HG03432 (cell line): ENCODE results near the gene TRIM15.

Experiments used
- ATAC-seq: cut with Tn5 transposase; IDR thresholded peaks from one replicate; pipeline ENCODE4 v1.9.1; 2021; ENCODE audit warnings: mild to moderate bottlenecking, moderate library complexity; ENCODE audit not compliant: unreplicated experiment

Gene TRIM15

DNA sequence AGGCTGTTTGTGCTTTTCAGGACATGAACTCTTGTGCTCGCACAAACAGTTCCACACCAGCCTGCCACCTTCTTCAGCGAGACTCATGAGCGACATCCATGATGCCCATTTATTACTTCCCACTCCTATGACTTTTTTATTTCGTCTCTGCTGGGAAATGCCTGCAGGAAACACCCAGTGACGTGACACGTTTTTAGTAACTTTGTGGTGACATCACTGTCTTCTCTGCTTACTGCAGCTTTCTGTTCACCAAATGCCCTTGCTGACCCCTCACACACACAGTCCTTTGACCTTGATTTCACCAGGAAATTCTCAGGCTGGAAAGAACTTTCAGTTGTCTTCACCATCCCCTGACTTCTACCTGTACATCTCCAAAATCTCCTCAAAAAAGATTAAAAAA lies 18.5 kb upstream of the TRIM15 start:
- no peak for ATAC-seq

DNA sequence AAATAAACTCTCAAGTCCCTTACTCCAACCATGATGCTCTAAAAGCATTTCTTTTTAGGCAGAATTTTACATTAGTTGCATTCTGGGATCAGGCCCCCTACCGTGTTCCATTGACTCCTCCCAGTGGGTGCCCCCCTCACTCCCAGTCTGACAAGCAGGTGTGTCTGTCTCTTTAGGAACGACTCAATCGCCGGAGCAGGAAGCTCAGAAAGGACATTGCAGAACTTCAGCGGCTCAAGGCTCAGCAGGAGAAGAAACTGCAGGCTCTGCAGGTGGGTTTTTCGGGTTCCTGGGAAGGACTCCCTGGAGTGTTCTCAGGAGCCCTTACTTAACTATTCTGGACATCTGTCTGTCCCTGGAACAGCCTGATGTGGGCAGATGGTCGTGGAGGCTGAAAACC lies 17.5 kb upstream of the TRIM15 start:
- no peak for ATAC-seq

GRCh38 chr6:30147096-30147495 lies 16.2 kb upstream of the TRIM15 start:
- no peak for ATAC-seq

DNA sequence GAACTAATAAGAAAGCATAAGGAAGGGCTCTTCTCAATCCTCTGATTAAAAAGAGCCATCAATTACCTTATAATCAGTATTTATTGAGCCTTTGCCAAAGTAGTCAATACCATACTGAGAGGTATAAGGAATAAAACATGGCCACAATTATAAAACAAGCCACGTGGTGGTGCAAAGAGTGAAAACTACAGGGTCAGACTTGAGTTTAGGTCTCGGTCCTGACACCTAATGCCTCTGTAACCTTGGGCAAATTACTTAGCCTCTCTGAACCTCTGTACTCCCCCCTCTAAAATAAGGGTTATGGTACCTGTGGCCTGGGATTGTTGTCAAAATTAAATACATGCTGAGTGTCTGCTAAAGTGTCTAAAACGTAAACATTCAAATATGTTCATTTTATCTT lies 14.1 kb upstream of the TRIM15 start:
- no peak for ATAC-seq

DNA sequence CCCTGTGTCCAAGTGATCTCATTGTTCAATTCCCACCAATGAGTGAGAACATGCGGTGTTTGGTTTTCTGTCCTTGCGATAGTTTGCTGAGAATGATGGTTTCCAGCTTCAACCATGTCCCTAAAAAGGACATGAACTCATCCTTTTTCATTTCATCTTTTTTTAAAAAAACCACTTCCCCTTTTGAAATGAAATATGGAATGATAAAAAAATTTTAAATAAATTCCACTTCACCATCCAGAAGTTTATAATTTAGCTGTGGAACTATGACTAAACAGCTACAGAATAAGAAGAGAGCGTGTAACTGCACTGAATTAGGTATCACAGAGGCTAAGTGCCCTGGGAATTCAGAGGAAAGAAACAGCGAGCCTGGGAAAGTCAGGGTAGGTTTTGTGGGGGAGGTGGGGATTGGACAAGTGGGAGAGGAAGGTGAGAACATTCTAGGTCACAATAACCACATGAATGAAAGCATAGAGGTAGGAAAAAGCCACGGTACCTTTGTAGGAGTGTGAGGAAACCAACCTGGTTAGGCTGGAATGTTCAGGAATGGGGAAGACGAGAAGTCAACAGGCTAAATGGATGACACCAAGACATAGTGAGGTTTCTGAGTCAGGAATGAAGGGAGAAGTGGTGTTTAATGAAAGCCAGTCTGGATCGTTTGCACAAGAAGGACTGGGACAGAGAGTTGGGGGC lies 13.3 kb upstream of the TRIM15 start:
- ATAC-seq = no peak

GRCh38 chr6:30150671-30151395 lies 12.5 kb upstream of the TRIM15 start:
- ATAC-seq = no peak

DNA sequence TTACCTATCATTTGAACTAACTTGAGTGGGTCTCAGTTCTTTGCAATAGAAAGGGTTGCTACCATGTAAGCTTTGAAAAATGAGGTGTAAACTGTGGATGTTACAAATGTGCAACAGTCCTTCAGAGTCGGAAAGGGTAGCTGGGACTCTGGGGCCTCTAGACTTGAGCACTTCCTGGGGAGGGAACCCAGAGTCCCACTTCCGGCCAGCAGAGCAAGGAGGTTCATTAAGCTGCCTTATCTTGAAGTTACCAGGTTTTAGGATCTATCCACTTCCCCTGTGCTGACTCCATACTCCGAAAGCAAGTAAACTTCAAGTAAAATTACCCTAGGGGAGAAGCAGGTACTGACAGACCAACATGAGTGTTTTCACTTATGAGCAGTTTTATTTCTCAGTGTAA lies 11.8 kb upstream of the TRIM15 start:
- no peak for ATAC-seq

DNA sequence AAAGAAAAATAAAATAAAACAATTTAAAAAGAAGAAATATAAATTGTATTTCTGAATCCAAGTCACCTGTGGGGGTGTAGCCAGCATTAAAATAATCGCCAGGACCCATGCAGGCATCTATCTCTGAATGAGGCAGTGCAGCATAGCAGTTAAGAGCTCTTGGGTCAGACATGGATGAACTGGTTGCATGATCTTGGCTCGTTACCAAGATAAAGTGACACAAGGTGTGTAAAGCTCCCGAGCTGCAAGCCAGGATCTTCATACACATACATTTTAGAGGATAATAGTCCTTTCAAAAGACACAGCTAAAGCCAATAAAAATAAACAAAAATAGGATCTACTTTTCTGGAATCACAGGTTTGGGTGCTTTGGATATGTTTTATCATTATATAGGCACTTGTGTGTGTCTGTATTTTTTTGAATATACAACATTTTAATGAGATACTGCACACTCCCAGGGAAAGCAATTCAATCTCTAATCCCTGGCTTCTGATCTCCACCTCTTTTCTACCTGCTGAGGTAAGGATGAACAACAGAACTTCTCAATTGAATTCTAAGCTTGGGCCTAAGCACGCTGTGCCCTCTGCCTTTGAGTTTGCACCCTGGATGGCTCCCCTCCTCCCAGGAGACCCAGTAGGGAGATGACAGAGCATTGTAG lies 11.2 kb upstream of the TRIM15 start:
- ATAC-seq = no peak

DNA sequence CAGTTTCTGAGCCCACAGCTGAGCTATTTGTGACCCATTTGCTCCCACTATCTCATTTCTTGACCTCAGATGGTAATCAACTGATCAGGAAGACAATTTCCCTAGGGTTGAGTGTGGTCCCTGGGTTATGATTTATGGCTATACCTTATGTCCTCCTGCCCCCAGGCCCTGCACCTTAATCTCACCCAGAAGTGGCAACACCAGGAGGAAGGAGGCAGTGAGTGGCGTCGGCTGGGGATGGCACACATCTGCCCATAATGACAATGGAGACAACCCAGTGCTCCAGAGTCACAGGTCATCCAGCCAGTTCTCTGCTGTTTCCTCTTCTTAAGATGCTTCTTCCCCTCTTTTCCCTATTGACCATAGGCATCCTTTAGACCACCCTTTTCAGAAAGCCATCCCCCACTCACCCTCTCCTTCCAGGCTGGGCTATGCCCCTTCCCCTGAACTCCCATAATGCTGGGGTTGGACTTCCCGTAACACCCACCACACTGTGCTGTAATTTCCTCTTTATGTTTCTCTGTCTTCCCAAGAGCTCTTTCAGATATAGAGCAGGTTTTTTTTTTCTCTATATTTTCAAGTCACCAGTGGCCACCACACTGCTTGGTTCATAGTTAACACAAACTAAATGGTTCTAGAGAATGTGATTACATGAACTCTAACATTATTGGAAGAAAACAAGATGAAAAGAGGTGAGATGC lies 10.3 kb upstream of the TRIM15 start:
- no peak for ATAC-seq

DNA sequence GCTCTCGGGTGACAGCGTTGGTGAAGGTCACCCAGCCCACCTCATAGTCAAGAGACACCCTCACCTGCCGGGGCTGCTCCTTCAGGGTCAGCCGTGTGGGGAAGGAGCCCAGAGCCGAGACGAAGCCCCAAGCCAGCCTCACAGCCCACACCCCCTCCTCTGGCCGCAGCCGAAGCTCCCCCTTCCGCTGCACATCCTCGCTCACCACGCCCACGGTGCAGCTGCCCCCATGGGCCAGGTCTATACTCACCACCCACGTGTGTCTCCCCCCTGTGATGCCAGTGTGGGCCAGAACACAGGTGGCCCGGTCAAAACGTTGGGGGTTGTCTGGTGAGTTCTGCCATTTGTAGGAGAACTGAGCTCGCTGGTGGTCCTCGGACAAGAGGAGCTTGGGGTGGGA lies 9.3 kb upstream of the TRIM15 start:
- no peak for ATAC-seq

DNA sequence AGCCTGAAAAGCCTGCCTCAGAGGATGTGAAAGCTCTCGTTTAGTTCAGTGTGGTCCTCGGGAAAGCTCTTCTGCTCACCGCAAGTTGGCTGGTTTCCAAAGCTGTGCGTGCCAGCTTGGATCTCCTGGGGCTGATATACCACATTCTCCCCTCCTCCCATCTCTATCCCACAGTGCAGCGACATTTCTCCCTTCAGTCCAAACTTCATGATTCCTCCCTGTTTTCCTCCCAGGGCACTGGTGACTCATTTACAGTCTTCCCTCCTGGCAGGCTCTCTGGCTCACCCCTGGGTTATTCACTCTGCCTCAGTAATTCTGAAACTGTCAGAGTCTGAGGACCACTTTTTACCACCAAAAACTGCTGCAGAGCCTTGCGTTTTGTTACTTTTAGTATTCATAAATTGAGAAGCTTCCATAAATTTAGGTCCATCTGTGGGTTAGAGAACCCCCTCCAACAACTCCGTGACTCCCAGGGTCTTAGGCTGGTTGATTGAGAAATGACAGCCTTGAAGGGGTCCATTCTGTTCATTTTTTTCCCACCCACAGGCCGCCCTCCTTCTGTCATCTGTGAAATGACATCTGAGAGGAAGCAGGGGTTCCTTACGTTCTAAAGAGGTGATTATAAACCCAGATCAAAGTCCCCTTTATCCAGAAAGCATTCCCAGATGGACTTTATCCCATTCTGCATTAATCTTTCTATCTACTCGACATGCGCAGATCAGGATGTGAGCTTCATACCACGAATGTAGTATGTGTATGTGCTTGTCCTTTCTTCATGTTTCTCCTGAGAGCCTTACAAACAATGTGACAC lies 8.4 kb upstream of the TRIM15 start:
- no peak for ATAC-seq

DNA sequence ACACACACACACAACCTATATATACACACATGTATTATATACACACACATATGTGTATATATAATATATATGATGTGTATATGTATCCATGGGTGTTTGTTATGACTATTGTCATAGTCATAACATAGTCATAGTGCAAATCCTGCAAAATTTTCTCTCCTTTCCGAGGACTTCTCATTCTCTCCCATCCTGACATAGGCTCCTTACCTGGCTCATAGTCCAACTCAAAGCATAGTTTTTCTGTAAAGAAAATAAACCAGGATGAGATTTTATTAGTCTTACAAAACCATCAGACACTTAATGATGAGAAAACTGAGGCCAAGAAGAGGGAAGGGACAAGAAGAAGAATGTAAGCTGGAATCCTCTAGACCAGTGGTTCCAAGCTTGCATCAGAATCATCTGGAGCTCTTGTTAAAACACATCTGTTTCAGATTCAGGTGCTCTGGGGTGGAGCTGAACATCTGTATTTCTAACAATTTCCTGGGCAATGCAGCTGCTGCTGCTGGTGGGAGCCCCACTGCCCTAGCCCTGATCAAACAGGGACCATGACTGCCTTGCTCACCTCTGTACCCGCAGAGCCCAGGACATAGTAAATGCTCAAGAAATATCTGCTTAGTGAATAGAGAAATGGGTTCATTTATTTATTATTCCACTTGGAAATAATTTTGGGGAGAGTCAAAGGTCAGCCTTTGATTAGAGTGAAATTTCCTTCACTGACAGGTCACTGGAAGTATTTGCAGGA lies 7.7 kb upstream of the TRIM15 start:
- no peak for ATAC-seq

DNA sequence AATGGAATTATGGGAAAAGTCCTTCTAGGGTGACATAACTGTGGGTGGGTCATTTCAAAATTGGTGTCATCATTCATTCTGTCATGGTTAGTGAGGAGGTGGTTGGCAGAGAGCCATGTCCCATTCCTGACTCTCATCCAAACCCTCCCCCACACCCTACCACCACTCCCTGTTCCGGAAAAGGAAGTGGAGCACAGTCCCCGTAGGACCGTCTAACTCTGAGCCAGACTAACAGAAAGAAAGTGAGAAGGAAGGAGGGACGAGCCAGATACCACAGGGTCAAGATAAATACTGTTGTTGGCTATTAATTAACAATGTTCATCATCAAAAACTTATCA lies 7.1 kb upstream of the TRIM15 start:
- ATAC-seq = no peak

- ATAC-seq = no peak
These were observed 6.6 kb upstream of the TRIM15 start for GRCh38 chr6:30156774-30157173.

DNA sequence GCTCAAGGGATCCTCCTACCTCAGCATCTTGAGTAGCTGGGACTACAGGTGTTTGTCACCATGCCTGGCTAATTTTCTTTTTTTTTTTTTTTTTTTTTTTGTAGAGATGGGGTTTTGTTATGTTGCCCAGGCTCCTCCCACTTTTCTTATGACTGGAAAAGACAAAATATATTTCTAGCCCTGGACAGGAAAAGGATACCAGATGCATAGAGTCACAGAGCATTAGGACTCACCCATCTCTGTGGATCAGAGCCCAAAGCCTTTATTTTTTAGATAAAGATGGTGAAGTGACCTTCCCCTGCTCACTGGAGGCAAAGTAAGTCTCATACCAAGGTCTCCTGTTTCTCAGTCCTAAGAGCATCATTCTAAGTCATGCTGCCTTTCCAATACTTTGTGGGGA lies 5.8 kb upstream of the TRIM15 start:
- ATAC-seq = no peak

DNA sequence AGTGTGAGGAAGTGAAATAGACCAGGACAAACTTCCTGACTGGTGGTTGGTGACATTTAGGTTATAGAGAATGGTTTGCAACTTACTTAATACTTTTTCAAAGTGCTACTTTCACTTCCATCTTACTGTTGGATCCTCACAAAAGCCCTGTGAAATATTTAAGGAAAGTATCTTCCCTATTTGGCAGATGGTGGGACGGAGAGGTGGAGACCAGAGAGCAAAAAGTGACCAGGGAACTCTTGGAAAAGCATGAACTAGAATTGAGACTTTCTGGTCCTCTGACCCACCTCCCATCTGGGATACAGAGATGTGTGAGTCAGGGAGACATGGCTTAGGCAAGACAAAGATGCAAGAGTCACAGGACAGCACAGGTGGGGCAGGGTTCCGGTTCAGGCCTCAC lies 5.3 kb upstream of the TRIM15 start:
- no peak for ATAC-seq

DNA sequence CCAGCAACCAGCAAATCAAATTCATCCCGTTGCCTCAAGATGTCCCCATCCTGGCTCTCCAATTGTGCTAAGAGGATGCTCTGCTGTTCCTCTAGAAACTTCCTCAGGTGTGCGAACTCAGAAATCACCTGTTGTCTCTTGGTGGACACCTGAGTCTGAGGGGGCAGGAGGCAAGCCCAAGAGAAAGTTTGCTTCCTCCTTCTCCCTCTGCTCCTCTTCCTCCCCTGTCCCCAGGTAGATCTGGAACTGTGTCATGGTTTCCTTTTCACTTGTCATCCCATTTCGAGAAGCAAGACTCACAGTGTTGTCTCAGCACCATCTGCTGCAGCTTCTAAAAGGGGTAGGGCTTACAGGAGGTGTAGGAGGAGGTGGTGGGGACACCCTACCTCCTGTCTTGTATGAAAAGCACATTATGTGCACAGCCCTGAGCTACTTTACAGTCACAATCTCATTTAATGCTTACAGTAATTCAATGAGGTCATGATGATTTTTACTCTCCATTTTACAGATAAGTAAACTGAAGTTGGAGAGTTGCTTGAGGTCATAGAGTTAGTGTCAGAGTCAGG lies 4.8 kb upstream of the TRIM15 start:
- no peak for ATAC-seq

DNA sequence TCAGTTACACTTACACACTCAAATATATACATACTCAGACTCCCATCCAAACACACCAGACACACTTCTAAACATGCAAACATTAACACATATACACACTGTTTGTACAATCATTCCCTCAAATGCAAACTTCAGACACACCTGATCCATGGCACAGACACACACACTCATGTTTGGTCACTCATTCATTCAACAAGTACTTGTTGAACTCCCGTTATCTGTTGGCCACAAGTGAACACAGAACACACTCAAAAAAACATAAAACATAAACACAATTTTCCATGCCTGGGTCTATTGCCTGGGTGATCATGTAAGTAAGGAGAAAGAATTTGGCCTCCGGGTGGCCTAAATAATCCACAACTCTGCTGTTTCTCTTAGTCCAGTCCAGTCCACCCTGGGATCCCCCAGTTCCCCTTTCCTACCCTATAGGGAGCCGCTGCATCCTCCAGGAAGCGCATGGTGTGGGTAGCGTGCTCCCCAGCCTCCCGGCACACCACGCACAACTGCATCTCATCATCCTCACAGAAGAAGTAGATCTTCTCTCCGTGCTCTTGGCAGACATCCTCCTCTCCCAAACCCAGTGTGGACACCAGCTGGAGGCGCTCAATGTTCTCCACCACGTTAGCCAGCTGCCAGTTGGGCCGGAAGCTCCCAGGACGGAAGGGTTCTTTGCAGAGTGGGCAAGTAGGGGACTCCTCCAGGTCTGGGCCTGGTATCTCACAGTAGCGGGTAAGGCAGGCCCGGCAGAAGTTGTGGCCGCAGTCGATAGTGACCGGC lies 3.1 kb upstream of the TRIM15 start:
- no peak for ATAC-seq
